ENCODE results near the gene NELL2.

The NELL2 gene

DNA sequence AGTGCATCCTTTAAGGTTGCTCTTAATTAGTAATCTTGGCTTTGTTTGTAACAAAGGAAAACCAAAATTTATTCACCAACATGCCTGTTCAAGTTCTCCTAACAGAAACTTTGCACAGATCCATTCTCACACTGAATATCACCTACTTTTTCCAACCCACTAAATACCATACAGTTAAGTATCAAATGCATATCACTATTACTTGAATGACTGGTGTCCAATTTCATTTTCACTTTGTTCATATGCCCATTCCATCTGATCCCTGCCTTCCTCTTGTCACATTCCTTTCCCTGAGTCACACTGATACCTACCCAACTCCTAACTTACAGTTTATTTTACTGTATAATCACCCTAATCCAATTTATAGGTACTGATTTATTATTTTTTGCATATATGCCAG is 286.4 kb downstream of the NELL2 start:
- DNase-seq, result no peak

DNA sequence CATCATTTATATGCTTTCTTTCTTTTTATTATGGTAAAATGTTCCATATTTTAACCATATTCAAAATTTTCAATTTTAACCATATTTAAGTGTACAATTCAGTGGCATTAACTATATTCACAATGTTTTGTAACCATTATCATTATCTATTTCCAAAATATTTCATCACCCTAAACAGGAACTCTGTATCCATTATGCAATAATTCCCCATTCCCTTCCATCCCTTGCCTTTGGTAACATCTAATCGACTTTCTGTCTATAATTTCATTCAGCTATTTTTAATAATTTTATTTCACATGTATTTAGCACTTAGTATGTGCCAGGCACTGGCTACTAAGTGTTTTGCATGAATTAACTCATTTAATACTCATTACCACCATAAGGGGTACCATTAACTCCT is 287.5 kb downstream of the NELL2 start:
- no peak for DNase-seq

DNA sequence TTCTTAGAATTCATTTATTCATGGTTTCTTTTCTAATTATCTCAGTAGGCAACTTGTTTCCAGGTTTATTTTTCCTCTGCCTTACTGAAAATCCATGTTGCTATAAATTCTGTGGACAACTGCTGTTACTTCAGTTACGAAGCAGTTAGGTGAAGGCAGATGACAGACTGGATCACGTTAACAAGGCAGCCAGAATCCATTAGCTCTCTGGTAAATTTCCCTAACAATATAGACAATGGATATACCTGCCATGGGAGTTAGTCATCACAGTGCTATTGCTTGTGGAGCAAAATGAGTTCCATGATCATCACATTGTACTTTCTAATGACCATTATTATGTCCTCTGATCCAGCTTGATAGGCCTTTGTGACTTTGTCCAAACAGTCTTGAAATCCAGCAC is 291.5 kb downstream of the NELL2 start:
- DNase-seq, result no peak

DNA sequence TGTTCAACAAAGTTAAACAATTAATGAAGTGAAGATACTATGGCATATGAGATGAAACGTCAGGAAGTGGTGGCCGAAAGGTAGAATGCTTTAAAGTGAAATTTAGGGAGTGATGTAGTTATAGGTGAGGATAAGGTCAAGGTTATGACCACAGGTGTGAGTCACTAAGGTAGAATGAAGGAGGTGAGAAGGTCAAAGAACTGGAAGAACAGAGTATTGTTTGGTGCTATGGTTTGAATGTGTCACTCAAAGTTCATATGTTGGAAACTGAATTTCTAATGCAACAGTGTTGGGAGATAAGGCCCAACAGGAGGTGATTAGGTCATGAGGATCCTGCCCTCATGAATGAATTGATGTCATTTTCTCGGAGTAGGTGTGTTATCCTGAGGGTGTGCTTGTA is 293.6 kb downstream of the NELL2 start:
- no peak for DNase-seq

DNA sequence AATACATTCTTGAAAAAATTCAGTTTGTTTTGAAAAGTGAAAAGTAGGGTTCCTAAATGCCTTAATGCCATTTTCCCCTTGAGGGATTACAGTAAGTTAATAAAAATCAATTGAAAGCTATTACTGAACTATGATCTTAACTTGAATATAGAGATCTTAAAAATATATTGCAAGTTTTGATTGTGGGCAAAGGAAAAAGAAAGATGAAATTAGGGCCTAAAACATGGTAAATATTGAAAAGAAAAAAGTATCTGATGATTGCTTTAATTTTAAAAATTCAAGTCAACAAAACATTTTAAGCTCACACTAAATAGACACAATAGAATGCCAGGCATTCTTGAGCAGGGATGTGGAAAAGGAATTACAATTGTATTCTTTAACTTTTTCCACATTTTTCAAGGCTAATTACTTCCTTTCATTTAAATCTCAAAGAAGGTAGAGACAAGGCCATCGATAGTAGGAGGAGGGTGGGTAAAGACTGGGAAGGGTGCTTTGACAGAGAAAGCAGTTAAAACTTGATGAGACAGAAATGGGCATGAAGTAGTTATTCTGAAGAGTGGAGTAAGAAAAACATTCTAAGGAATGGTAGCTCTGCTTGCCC is 294.4 kb downstream of the NELL2 start:
- DNase-seq, result no peak

DNA sequence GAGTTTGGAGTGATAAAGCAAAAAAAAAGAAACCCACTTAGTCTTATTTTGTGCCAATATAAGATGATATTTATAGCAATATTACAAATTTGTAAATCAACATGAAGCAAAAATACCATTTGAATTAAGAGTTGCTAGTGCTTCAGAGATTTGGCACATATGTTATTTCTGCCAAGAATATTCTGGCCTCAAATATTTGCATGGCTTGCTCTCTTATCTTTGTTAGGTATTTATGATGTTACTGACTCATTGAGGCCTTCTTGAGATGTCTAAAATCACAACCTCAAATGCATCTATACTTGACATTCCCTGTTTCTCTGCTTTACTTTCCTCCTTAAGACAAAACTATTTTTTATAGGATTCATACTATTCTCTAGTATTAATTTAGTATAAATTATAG is 301.5 kb downstream of the NELL2 start:
- DNase-seq, result no peak

DNA sequence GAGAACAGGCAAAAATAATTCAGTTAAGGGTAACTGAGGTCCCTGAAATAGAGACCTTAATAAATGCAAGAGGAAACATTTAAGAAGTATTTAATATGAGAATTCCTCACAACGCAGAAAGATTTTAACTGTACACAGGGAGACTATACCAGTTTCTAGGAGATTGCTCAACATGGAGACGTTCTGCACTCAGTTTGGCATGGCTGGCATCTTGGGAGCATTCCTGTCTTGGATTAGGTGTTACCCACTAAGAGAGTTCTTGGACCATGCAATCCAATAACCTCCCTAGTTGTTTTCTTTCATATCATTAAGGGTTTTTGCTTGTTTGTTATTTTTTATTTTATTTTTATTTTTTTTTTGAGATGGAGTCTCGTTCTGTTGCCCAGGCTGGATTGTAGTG is 302.4 kb downstream of the NELL2 start:
- DNase-seq, result no peak

DNA sequence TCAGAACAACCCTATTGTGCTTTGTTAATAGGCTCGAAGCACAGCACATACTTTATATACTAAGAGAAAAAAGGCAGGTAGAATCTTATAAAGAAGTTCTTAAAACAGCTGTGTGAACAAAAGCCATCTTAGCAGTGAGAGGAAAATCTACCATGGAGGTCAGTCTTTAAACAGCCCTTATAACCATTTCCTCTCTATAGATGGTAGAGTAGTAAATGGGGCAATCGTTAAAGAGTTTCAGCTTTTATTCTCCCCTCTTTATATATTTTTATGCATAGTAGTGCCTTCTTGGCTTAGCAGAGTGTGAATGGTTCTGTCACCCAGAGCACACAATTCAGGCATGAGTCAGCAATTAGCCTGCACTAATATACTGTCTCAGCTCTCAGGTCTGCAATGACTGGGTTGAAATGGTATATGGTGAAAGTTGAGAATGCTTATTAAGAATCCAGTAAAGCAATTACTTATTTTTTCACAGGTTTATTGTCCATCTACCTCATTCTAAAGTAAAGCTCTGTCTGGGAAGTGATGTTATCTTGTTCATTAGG is 305.0 kb downstream of the NELL2 start:
- DNase-seq, result no peak

DNA sequence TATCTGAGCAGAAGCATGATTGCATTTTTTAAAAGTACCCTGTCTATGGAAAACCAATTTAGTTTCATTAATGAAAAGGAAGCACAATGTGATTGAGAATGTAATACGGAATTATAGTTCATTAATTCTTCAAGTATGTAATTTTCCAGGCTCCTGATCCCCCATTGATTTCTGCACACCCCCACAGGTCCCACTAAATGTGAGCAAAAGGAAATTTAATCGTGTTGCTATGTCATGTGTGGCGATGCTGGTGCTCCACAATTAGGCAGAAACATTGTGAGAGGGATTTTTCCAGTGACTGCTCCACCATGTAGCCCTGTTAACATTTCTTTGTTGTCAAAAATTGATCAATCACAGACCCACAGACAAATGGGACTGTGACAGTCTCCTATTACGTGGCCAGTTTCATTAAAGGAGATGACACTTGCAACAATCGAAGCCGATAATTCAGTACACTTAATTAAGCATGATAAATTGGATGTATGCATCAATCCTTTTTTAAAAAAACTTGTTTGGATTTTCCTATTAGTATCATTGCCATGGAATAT is 306.0 kb downstream of the NELL2 start:
- no peak for DNase-seq

DNA sequence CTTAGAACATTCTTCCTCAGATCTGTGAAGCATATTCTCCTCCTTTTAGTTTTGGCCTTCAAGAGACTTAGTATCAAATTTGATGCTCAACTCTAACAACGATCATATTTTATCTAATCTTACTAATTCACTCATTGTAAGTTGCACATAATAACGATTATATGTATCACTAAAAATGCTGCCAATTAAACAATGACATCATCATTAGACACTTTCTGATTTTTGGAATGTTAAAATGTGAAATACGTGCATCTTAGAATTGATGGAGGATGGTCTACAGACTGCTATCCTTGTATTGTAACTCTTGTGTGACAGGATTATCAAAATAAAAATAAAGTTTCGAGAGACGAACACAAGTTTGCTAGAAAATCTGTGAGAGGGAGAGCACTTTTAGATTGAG is 311.0 kb downstream of the NELL2 start:
- DNase-seq, result no peak

DNA sequence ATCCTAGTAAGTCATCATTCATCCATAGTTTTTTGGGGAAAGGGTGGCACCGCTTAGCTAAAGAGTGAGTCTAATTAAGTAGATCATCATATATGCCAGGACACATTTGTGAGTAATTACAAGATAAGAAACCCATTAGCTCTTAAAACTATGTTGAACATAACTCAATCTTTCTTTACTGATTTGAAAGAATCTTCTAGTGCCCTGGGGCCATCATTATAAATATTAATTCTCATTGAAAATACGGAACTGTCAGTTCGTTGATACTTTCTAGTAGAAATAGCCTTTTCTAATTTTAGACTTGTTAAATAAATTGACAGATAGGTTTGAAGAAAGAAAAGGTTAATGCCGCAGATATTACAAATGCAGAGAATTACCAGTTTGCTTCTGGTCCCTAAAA is 312.6 kb downstream of the NELL2 start:
- no peak for DNase-seq

DNA sequence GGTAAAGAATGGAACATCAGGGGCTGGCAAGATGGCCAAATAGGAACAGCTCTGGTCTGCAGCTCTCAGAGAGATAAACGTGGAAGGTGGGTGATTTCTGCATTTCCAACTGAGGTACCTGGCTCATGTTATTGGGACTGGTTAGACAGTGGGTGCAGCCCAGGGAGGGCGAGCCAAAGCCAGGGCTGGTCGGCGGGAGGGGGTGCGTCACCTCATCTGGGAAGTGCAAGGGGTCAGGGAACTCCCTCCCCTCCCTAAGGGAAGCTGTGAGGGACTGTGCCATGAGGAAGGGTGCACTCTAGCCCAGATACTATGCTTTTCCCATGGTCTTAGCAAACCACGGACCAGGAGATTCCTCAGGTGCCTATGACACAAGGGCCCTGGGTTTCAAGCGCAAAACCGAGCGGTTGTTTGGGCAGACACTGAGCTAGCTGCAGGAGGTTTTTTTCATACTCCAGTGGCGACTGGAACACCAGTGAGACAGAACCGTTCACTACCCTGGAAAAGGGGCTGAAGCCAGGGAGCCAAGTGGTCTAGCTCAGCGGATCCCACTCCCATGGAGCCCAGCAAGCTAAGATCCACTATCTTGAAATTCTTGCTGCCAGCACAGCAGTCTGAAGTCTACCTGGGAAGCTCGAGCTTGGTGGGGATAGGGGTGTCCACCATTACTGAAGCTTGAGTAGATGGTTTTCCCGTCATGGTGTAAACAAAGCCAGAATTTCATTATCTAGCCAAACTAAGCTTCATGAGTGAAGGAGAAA is 317.6 kb downstream of the NELL2 start:
- no peak for DNase-seq

DNA sequence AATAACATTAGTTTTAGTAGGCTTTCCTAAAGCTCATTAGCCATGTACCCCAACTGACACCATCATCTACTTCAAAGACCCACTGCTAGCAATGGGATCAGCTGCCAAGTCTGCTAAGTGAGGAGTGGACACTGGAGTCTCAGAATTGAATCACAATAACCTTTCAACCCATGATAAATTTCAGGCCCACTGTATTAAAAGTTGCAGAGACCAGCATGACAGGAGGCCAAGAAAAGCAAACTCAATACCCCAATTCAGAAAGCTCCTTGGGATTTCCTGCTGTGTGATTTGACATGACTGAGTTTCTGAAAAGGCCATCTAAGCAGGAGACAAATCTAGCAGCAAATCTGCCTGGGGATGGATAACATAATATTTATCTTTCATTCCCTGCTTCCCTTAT is 320.7 kb downstream of the NELL2 start:
- no peak for DNase-seq

DNA sequence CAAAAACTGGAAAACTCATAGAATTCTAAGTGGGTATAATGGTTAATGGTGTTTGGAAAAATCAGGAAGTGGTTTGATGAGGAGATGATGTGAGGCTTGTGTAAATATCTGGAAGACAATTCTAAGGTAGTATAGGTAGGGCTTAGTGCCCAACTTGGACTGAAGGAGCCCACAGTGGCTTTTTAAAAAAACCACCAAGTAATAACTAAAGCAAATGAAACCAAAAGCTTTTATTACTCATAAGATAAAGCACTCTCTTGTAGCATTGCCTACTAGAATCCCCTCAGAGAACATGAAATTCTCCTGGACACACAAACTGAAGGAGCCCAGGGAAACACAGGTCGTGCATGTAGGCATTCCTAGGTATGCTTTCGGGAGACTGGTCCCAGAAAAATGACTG is 324.5 kb downstream of the NELL2 start:
- no peak for DNase-seq

DNA sequence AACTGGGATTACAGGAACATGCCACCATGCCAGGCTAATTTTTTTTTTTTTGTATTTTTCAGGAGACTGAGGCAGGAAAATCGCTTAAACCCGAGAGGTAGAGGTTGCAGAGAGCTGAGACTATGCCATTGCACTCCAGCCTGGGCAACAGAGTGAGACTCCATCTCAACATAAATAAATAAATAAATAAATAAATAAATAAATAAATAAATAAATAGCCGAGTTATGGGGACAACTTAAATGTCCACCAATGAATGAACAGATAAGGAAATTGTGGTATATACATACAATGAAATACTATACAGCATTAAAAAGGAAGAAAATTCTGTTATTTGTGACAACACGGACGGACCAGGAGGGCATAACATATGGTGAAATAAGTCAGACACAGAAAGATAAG is 325.7 kb downstream of the NELL2 start:
- DNase-seq, result no peak

DNA sequence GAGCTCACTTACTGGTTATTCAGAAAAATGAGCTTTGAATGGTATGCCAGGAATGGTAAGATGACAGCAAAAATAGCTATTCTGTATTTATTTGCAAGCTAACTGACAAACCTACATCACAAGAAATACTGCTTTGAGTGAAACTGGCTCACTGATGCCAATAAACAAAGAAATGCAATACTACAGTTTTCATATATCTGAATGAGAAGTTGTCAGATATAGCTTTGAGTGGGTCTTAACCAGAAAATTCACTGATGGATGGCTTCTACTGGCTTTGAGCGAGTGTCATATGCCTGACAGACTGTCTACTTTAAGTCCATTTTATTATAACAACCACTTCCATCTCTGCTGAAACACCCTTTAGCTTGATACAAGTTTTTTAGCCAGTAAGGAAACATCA is 330.1 kb downstream of the NELL2 start:
- no peak for DNase-seq

DNA sequence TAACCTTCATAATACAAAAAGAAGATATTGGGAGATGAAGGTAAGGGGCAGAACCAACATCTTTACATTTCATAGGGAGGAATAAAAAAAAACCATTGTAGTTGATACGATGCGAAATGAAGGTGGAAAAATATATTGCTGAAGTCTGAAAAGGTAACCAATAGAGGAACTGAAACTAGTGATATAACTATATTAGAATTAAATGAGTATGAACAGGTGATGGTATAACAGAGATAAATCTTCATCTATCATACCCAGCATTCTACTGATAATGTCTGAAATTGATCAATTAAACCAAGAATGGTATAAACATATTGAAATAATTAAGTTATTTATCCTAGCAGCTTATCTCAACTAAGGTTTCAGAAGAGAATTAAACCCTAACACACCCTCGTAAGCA is 332.1 kb downstream of the NELL2 start:
- no peak for DNase-seq

DNA sequence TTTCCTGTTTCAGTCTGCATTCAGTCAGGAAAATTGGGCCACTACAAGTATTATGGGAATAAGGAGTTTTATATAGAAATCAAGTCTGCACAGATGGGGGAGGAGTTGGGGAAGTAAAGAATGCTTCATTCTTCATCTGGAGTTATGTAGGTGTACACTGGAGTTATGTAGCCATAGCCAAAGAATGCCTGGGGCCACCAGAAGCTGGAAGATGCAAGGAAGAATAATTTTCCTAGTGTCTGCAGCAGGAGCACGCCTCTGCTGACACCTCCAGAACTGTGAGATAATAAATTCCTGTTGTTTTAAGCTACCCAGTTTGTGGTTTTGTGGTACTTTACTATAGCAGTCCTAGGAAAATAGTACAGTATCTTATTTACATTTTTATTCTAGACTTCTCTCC is 333.4 kb downstream of the NELL2 start:
- no peak for DNase-seq

DNA sequence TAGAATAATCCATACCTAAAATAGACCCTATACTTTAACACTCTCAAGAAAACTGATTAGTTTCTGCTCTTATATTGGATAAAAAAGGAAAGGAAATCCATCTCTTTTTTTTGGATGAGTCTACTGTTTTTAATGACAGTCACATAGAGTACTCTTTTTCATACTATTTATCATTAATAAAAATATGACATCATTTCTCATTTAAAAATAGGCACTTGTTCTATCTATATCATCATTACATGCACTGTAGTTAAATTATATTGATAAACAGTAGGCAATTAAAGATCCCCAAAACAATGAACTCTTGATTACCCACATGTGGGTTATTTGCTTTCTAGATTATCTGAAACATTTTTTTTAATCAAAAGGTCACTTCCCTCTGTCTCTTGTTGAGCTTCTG is 338.8 kb downstream of the NELL2 start:
- no peak for DNase-seq

DNA sequence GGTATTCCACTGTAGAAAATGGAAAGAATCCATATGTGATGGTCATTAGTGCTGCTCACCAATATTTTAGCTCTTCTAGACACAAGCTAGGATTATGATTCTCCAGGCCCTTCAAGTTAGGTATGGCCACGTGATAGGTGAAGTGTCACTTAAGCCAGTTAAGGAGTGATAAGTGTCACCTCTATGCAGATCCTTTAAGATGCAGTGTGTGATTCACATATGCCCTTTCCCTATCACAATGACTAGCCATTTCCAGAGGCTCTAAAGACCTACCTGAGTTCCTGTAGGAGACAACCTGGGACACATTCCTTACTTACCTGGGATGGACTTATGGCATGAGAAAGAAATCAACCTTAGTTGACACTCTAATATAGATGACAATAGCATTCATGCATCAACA is 343.2 kb downstream of the NELL2 start:
- DNase-seq, result no peak

DNA sequence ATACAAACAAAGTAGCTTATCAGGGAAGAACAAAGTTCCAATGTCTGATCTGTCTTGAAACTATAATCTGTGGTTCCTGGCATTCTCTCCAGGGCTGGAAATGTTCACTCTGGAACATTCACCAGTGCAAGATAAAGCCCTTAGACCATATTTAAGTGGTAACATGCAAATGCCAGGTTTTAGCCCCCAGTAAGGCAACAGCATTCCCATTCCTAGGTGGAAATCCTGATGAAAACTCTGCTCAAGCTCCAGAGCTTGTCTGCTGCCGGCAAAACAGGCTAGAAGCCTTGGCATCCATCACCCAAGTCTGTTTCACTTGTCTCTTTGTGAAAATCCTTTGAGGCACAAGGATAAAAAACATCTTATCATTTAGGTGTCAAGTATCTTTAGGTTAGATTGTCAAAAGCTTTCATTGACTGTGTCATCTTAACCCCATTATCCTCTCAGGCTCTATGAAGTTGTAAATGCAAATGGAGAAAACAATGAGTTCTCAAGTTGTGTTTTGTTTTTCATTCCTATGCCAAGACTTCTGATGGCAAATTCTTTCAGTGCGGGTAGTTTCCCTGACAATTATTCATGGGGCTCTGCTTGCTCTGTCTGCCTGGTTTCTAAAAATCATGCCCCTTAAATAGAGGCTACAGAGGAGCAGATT is 344.7 kb downstream of the NELL2 start:
- no peak for DNase-seq

DNA sequence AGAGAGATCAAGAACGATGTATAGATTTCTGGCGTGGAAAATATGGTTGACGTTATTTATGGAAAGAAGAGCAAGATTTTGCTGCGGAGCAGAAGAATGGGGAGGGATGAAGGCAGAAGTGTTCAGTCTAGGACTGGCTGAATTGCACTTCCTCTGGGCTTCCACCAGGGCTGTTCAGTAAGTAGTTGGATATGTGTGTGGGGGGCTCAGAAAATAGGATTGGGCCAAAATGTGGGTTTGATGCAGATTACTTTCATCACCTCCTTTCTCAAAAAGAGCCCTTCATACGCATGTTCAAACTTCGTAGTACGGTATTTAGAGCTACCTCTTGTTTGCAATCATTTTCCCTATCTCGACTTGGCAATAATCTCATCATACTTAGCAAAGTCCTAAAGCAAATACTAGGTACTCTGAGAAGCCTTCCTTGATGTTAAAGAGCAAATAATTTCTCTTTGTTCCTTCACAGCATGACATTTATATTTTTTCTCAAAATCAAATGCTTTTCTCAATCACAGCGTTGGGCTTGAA is 349.4 kb downstream of the NELL2 start:
- no peak for DNase-seq

DNA sequence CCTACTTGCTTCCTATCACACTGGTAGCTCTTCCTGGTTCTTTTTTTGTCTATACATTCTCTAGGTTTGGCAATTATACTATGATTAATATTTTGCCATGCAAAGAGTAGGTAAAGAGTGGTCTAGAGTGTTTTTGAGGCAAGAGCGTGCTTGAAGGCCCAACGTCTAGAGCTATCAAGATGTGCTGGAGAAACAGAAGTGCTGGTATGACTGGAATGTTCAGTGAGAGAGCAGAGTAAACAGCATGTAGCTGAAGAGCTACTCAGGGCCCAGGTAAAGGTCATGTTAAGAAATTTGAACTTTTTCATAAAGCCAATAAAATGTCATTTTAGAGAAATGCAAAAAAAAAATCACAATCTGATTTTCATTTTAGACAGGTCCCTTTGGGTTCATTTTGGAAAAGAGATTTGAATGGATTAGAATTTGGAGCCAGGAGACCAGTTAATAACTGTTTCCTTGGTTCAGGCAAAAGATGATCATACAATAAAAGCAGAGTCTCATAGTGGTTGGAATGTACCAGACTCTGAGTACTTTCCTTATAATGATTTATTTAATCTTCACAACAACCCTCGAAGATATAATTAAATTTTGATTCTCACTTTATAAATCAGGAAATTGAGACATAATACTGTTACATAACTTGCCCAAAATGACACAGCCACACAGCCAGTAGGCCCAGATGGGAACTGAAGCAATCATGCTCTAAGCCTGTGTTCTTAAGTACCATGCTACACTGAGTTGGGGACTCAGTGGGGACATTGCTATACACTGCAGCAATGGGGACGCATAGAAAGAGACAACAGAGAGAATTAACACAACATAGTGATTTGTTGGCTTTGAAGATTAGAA is 350.1 kb downstream of the NELL2 start:
- DNase-seq, result no peak
